Measurements from ENCODE around the gene MPST.

DNA sequence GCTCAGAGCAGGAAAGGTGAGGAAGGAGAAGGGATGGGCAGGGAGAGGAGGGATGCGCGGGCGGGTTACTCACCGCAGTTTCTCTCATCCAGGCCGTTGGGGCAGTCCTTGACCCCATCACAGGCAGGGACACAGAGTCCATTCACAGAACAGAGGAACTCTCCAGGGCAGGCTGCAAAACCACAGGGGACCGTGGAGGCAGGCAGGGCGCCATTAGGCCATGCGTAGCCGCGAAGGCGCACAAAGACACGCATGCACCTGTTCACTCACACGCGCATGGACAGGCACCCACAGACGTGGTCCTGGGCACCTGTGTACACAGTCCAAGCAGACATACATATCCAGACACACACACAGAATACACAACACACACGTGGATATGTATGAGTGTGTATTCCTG lies 55.0 kb downstream of the MPST start:
- TF ChIP-seq, protein P1, sequence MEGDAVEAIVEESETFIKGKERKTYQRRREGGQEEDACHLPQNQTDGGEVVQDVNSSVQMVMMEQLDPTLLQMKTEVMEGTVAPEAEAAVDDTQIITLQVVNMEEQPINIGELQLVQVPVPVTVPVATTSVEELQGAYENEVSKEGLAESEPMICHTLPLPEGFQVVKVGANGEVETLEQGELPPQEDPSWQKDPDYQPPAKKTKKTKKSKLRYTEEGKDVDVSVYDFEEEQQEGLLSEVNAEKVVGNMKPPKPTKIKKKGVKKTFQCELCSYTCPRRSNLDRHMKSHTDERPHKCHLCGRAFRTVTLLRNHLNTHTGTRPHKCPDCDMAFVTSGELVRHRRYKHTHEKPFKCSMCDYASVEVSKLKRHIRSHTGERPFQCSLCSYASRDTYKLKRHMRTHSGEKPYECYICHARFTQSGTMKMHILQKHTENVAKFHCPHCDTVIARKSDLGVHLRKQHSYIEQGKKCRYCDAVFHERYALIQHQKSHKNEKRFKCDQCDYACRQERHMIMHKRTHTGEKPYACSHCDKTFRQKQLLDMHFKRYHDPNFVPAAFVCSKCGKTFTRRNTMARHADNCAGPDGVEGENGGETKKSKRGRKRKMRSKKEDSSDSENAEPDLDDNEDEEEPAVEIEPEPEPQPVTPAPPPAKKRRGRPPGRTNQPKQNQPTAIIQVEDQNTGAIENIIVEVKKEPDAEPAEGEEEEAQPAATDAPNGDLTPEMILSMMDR (IDR thresholded peaks at IDR 0.05), result no peak
- TF ChIP-seq EZH2 (IDR thresholded peaks at IDR 0.05), result no peak
- no peak for TF ChIP-seq EZH2phosphoT487 (IDR thresholded peaks at IDR 0.05)
